Astrocyte of the hippocampus (primary cell): ENCODE data around the gene DLGAP1.
A peak's percentile ranks its signal among the peaks of the same experiment; 100 is the strongest.
"Not testable (repeated sequence)": the region's sequence is repeated elsewhere in the genome, so short reads cannot be mapped to it uniquely, and the experiment has no call there.

Experiments
- DNase-seq: peaks from one replicate; pipeline ENCODE4 v3.0.0; 2011; ENCODE audit warnings: low read depth, low spot score

Gene DLGAP1

GRCh38 chr18:4078246-4078645 is 376.9 kb downstream of the DLGAP1 start:
- DNase-seq: no peak

GRCh38 chr18:4077721-4078120 is 377.4 kb downstream of the DLGAP1 start:
- no peak for DNase-seq

GRCh38 chr18:4077204-4077603 is 377.9 kb downstream of the DLGAP1 start:
- DNase-seq: no peak

- peak; percentile 25 for DNase-seq
Measured at GRCh38 chr18:4074647-4075046, 380.5 kb downstream of the DLGAP1 start.

GRCh38 chr18:4069183-4069582 is 385.9 kb downstream of the DLGAP1 start:
- no peak for DNase-seq

- DNase-seq: peak; percentile 74
Measured at GRCh38 chr18:4068552-4069158, 386.5 kb downstream of the DLGAP1 start.

GRCh38 chr18:4063545-4063944 is 391.6 kb downstream of the DLGAP1 start:
- DNase-seq: no peak

- no peak for DNase-seq
Measured at GRCh38 chr18:4060427-4061281, 394.5 kb downstream of the DLGAP1 start.

GRCh38 chr18:4058179-4058578 is 396.9 kb downstream of the DLGAP1 start:
- no peak for DNase-seq

- DNase-seq: no peak
Measured at GRCh38 chr18:4040391-4041092, 414.6 kb downstream of the DLGAP1 start.

- DNase-seq: peak; percentile 32
Measured at GRCh38 chr18:4035521-4035920, 419.6 kb downstream of the DLGAP1 start.

GRCh38 chr18:4034815-4035214 is 420.3 kb downstream of the DLGAP1 start:
- not testable (repeated sequence) for DNase-seq

GRCh38 chr18:4026542-4026941 is 428.6 kb downstream of the DLGAP1 start:
- no peak for DNase-seq

GRCh38 chr18:4024702-4025101 is 430.4 kb downstream of the DLGAP1 start:
- DNase-seq: no peak

GRCh38 chr18:4022749-4023148 is 432.4 kb downstream of the DLGAP1 start:
- DNase-seq: not testable (repeated sequence)

- no peak for DNase-seq
Measured at GRCh38 chr18:4020026-4020425, 435.1 kb downstream of the DLGAP1 start.

GRCh38 chr18:4017480-4017879 is 437.6 kb downstream of the DLGAP1 start:
- DNase-seq: no peak

GRCh38 chr18:4016391-4017049 is 438.6 kb downstream of the DLGAP1 start:
- no peak for DNase-seq

GRCh38 chr18:4007846-4008245 is 447.3 kb downstream of the DLGAP1 start:
- no peak for DNase-seq

- no peak for DNase-seq
Measured at GRCh38 chr18:4004183-4004829, 450.8 kb downstream of the DLGAP1 start.

GRCh38 chr18:3998698-3999333 is 456.3 kb downstream of the DLGAP1 start:
- peak; percentile 71 for DNase-seq
